Erythroblast (primary cell): Measurements from ENCODE around the gene CNTN4.

Experiments
- GATA1 ChIP-seq: IDR thresholded peaks from 2 replicates; pipeline ENCODE4 v1.6.1; 2011; ENCODE audit warnings: low read depth, mild to moderate bottlenecking, control low read depth, low read length, moderate library complexity
- POLR2A ChIP-seq: IDR thresholded peaks from 2 replicates; pipeline ENCODE4 v1.6.1; 2011; ENCODE audit warnings: mild to moderate bottlenecking, low read length

GRCh38 chr3:2485027-2485375 lies 386.3 kb downstream of the CNTN4 start:
- no peak for TF ChIP-seq POLR2A
- TF ChIP-seq GATA1: no peak
